CD4-positive, alpha-beta T cell treated with Interleukin-10 for 1 hour (primary cell): Measurements from ENCODE around the gene PNMA8C.
"Not testable (repeated sequence)": the region's sequence is repeated elsewhere in the genome, so short reads cannot be mapped to it uniquely, and the experiment has no call there.

Source experiments
- DNase-seq: peaks from one replicate; pipeline ENCODE4 v3.0.0-alpha.2; 2020

Gene PNMA8C

DNA sequence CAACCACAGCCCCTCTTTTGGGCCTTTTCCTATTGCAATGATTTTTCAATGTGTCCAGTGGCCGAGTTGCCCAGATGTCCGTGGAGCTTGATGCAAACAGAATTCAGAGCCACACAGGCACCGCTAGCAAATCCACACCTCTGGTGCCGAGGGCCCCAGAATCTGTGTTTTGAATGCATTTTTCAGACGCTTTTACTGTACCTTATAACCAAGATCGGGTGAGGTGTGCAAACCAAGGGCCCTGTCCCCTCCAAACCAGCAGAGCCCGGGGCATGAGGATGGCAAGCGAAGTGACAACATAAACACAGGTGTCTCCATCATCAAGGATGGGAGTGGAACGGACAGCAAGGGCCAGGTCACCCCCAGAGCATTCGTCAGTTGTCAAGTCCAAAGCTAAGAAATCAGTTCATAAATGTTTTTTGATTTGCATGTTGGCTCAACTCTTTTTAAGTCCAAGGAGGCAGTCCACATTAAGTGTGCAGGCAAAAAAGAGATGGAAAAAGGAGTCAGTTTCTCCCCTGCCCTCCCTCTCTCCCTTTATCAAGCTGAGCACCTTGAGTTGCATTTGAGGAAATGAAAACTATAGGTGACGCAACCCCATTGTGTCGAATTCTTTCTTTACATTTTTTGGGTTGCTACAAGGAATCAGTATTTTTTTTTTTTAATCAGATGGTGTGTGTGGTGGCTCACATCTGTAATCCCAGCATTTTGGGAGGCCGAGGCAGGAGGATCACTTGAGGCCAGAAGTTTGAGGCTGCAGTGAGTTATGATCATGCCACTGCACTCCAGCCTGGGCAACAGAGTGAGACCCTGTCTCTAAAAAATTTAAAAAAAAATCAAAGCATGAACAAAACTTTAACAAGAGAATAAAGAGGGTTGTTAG is 18.3 kb downstream of the PNMA8C start:
- DNase-seq, result no peak

- DNase-seq, result no peak
Observed at GRCh38 chr19:46409191-46409590, 19.5 kb downstream of the PNMA8C start.

DNA sequence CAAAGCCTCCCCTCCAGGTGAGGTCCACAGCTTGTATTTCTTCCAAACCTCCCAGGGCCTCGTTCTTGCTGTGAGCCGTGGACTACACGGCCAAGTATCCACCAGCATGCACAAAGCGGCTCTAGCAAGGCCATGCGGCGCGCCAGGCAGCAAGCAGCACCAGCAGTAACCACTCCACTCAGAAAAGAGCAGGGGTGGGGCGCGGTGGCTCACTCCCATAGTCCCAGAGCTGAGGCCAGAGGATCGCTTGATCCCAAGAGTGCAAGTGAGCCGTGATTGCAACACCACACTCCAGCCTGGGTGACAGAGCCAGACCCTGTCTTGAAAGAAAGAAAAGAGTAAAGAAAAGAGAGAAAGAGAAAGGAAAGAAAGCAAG is 20.1 kb downstream of the PNMA8C start:
- DNase-seq, result no peak

DNA sequence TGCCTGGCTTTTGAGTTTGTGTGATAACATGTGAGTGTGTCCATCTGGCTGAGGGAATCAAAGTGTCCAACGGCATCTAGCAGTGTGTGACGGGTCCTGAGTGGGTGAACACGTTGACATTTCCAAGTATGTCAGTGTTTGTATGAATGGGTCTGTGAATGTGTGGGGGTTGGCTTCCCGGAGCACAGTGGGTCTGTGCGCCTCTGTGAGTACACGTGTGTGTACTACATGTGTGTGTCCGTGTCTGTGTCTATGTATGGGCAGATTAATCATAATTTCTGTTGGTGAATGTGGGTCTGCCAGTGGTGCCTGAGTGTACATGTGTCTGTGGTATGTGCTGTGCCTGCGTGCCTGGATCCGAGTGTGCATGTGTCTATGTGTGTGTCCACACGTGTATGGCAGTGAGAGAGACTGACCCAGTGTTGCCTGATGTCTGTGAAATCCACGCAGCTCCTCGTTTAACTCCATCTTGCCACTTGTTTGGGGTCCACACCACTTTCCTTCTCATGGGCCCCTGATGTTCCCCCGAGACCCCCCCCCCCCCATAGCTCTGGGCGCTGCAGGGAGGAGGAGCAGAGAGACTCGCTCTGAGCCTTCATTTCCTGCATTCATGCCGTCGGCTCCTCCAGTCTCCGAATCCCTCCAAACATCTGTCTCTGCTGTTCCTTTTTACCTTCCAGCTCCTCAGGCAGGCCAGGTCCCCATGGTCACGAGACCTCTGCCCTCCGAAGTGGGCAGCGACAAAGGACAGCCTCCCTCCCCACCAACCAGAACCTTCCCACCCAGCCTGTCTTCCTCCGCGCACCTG is 20.7 kb downstream of the PNMA8C start:
- DNase-seq, result no peak

GRCh38 chr19:46406976-46407375 is 21.8 kb downstream of the PNMA8C start:
- DNase-seq, result no peak

GRCh38 chr19:46404753-46405468 is 23.8 kb downstream of the PNMA8C start:
- DNase-seq, result no peak

- DNase-seq, result no peak
Observed at GRCh38 chr19:46404055-46404752, 24.5 kb downstream of the PNMA8C start.

GRCh38 chr19:46402725-46403124 is 26.0 kb downstream of the PNMA8C start:
- no peak for DNase-seq

GRCh38 chr19:46397801-46398479 is 30.8 kb downstream of the PNMA8C start:
- DNase-seq, result not testable (repeated sequence)

DNA sequence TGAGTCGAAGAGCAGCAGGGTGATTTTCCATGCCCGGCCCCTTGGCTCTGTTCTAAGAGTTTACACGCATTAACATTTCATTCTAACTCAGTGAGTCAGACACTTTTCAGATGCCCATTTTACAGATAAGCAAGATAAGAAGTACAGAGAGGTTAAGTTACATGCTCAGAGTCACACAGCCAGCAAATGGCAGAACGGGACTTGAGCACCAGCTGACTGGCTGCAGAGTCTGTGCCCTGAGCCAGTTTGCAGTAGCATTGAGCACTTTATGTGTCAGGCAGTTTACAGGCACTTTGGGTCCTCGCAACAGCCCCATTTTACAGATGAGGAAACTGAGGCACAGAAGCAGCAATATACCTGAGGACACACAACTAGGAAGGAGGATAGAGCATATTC is 34.3 kb downstream of the PNMA8C start:
- no peak for DNase-seq

GRCh38 chr19:46393456-46394401 is 35.0 kb downstream of the PNMA8C start:
- DNase-seq, result no peak

GRCh38 chr19:46392837-46393236 is 35.9 kb downstream of the PNMA8C start:
- DNase-seq, result no peak

DNA sequence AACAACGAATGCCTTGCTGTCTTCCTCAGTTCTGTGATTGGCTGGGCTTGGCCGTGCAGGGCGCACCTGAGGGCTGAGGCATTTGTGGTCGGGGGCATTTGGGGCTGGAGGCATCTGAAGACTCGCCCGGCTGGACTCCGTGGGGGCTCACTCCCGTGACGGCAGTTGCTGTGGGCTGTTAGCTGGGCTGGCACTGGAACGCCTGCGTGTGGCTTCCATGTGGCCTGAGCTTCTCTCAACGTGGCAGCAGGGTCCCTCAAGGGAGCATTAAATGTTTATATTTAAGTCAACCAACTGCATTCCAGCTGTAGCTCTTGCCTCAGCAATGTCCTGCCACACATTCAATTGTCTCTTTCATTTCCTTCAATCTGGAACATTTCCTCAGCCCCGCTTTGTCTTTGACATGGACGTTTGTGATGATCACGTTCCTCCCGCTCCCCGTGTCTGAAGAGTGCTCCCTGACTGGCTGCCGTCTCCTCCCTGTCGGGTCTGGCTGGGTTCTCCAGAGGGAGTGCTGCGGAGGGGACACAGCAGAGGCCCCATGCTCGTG is 36.4 kb downstream of the PNMA8C start:
- no peak for DNase-seq

GRCh38 chr19:46391296-46392251 is 37.2 kb downstream of the PNMA8C start:
- DNase-seq, result no peak

DNA sequence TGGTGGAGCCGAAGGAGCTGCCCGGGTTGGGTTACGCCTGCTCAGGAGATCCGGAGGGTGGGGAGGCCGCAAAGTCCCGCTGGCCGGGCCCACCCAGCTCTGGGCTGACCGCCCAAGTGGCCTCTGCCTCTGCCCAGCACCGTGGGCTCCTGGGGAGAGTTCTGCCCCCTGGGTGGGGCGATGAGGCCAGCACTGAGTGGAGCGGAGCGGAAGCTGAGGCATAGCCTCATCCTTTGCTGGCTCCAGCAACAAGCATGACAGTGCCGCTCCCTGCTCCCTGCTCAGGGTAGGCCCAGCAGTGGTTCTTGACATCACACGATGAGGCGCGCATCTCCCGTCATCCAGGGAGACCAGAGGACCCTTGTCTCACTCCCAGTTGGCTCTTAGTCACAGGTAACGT is 37.9 kb downstream of the PNMA8C start:
- no peak for DNase-seq

DNA sequence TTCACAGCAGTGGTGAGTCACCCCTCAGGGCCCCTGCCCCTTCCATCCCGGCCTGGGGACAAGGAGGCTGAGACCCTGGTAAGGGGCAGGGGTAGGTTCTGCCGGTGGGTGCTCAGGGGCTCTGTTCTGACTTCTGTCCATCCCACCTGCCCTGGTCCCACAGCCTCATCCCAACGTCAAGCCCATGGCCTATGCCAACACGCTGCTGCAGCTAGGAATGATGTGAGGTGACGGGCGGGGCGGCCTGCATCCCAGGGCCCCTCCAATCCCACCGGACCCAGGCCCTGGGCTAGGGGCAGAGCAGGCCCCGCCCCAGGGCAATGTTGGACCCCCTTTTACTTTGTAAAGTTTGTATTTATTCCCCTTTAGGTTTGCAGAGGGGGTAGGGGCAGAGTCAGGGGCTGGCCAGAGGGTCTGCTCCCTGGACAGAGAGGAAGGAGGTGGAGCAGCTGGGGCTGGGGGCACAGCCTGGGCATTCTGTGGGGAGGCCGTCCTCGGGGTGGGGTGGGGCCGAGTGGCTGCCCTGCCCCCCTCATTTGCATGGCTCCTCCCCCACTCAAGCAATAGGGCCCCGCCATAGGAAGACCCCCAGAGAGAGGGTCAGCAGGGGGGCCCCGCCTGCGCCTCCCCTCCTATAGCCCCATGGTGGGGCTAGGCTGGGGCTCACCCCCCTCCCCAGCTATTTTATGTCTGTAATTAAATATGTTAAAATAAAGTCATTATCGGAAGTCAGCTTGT is 38.4 kb downstream of the PNMA8C start:
- DNase-seq, result no peak

- no peak for DNase-seq
Observed at GRCh38 chr19:46388311-46389095, 40.2 kb downstream of the PNMA8C start.

DNA sequence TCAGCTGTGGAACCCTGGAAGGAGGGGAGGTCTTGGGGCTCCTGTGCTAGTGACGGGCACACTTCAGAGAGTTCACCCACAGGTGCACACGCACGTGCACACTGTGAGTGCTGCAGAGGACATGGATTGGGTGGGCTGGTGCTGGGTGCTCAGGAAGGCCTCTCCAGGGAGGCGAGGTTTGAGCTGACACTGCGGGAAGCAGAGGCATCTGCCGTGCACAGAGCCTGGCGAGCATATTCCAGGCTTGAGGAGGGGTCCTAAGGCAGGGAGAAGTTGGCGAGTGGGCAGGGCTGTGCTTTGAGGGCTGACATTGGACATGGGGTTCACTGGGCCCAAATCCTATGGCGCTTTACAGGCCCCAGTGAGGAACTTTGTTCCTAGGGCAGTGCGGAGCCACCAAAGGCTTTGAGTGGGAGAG is 41.0 kb downstream of the PNMA8C start:
- no peak for DNase-seq
